ENCODE measurements around the gene GRK6.

The GRK6 gene

DNA sequence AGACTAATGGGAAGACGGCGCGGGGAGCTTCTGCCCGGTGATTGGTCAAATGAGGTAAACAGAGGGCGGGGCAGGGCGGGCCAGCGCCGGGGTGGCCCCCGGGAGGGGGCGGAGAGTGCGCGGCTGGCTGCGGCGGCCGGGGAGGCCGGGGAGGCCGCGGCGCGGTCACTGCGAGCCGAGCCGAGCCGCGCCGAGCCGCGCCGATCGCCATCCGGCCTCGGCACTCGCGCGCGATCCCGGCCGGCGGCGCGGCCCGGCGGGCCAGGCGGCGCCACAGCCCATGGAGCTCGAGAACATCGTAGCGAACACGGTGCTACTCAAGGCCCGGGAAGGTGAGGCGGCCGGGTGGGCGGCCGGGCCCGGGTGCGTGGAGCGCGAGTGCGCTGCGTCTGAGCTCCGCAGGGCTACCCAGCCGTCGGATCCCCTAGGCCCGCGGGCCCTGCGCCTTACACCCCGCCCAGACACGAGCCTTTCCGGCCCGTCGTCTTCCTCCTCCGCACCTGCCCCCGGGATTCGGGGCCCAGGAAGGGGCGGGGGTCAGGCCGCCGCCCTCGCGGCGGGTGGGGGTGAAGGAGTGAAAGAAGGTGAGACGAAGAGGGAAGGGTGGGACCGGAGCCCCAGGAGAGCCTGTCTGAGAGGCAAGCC, at the start of gene GRK6:
GRK6 (plus strand) TSS at position 111 of the 645 bp plus-strand sequence; CDS start at position 281, 170 bp downstream.
- peak; percentile 64 for DNase-seq (ENCODE audit: low read depth)

- no peak for DNase-seq (ENCODE audit: low read depth)
These were observed 48.4 kb upstream of the GRK6 start for GRCh38 chr5:177377851-177378776.

GRCh38 chr5:177378884-177379883, 47.3 kb upstream of the GRK6 start:
- no peak for DNase-seq (ENCODE audit: low read depth)

- DNase-seq (ENCODE audit: low read depth) = no peak
These were observed 45.7 kb upstream of the GRK6 start for GRCh38 chr5:177380805-177381126.

DNA sequence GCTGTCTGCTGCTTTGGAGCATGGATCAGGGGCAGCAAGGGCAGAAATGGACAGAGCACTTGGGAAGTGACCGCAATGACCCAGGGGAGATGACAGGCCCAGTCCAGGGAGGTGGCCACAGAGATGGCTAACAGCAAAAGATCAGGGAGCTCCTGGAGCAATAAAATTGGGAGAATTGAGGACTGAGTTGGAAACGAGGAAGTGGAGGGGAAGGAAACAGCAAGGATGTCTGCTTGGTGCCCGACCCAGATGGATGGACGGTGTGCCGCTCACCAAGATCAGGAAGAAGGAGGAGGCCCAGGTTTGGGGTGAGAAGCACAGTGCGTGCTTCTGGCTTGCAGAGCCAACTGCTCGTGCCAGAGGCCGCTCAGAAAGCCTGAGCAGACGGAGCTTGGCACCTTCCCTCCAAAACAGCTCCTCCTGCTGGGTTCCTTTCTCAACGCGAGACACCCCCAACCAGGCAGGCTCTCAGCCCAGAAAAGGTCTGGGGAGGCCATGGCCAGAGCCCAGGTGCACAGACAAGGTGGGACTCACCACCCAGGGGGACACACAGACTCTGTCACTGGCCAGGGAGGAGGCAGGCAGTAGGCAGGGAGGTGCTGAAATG, 44.0 kb upstream of the GRK6 start:
- no peak for DNase-seq (ENCODE audit: low read depth)

- DNase-seq (ENCODE audit: low read depth) = no peak
These were observed 43.3 kb upstream of the GRK6 start for GRCh38 chr5:177383181-177383580.

DNA sequence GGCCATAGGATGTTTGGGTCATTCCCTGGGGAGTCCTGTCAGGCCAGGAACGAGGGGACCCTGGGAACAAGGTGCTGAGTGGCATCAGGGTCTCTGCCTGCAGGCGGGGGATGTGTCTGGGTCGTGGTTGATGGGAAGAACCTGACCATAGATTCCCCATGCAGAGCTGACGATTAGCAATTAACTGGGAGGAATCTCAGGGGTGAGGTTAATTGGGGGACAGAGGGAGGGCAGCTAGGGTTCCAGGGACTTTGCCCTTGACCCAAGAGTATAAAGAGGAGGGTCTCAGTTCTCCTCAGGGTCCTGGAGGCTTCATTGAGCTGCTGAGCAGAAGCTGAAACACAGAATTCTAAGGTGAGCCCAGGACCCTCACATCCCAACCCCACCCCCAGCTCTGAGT, 42.3 kb upstream of the GRK6 start, which contains the start of gene SLC34A1:
SLC34A1 (plus strand) TSS at position 301 of the 400 bp plus-strand sequence. CDS start 1,308 bp downstream, outside the sequence.
- no peak for DNase-seq (ENCODE audit: low read depth)

DNA sequence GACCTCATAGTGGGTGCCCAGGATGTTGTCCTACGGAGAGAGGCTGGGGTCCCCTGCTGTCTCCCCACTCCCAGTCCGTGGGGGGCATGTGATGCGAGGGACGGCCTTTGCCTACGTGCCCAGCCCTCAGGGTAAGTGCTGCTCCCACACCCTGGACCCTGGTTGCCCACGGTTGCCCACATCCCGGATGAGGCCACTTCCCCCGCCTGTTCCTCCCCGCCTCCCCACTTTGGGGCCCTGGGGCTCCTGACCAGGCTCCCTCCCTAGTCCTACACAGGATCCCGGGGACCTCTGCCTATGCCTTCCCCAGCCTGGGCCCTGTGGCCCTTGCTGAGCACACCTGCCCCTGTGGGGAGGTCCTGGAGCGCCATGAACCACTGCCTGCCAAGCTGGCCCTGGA, 40.8 kb upstream of the GRK6 start:
- no peak for DNase-seq (ENCODE audit: low read depth)

DNA sequence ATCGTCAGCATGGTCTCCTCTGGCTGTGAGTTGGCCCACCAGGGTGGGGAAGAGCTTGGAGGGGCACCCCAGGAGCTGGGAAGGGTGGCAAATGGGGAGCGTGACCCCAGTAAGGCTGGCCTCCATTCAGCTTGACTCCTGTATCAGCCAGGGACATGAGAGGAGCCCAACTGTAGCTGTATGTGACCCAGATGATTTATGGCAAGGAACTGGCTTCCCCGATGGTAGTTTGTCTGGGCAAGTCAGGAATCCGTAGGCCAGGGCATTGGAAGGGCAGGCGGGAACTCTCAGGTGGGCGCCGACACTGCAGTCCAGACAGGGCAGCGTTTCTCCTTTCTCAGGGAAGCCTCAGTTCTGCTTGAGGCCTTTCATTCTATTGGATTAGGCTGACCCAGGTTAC, 39.9 kb upstream of the GRK6 start:
- DNase-seq (ENCODE audit: low read depth) = no peak

- no peak for DNase-seq (ENCODE audit: low read depth)
These were observed 39.1 kb upstream of the GRK6 start for GRCh38 chr5:177387405-177387804.

DNA sequence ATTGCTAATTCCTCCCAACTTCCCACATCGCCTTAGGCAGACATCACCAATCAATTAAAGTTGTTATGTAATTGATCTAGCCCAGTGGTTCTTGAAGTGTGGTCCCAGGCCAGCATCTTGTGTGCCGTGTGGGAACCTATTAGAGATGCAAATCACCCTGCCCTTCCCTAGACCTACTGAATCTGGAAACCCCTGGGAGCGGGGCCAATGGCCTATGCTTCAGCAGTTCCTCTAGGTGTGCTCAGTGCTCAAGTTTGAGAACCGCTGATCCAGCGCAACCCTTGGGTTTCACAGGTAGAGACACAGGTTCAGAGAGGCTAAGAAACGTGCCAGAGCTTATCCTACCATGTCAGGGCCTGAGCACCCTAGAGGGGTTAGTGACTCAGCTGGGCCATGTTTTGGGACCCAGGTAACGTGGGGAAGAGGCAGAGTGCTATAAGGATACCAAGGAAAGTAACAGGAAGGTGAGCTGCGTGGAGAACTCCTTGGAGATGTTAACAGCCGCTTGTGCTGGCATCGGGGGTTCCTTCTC, 37.9 kb upstream of the GRK6 start:
- DNase-seq (ENCODE audit: low read depth) = no peak

GRCh38 chr5:177389241-177390169, 37.0 kb upstream of the GRK6 start:
- no peak for DNase-seq (ENCODE audit: low read depth)

GRCh38 chr5:177390363-177391300, 35.8 kb upstream of the GRK6 start:
- peak; percentile 83 for DNase-seq (ENCODE audit: low read depth)

DNA sequence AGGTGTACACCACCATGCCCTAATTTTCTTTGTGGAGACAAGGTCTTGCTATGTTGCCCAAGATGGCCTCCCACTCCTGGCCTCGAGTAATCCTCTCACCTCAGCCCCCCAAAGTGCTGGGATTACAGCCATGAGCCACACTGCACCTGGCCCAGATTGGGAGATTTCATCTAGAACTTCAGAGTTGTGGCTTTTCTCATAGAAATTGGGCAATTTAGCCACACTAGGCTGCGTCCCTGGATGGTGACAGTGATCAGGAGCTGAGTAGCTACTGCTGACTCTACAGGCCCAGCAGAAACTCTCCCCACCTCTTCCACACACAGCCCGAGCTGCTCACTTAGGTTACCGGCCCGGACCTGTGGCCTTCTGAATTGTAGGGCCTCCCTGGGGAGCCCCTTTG, 33.7 kb upstream of the GRK6 start:
- DNase-seq (ENCODE audit: low read depth) = no peak

GRCh38 chr5:177393206-177393765, 33.2 kb upstream of the GRK6 start:
- no peak for DNase-seq (ENCODE audit: low read depth)

DNA sequence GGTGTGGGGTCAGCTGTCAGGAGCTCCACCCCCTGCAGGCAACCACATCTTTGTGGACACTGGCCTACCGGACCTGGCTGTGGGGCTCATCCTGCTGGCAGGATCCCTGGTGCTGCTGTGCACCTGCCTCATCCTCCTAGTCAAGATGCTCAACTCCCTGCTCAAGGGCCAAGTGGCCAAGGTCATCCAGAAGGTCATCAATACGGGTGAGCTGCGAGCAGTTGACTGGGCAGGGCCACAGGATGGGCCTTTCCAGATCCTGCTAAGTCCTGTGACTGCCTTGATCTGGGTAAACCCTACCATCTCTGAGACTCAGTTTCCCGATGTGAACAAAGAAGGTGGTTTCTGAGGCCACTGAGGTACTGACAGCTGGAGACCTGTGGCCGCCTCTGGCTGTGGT, 32.5 kb upstream of the GRK6 start:
- DNase-seq (ENCODE audit: low read depth) = no peak

DNA sequence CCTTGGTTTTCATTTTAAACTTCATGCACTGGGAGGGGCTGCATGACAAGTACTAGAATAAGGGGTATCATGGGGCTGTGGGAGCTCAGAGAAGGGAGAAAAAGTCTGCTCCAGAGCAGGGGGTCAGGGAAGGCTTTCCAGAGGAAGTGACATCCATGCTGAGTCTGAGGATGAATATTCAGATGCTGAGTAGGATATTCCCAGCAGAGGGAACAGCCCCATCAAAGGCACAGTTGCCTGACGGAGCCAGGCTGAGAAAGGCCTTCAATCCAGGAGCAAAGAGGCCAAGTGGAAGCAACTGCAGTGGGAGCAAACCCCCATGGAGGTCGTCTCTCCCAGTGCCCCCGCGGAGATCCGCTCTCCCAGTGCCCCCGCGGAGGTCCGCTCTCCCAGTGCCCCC, 30.4 kb upstream of the GRK6 start:
- no peak for DNase-seq (ENCODE audit: low read depth)

DNA sequence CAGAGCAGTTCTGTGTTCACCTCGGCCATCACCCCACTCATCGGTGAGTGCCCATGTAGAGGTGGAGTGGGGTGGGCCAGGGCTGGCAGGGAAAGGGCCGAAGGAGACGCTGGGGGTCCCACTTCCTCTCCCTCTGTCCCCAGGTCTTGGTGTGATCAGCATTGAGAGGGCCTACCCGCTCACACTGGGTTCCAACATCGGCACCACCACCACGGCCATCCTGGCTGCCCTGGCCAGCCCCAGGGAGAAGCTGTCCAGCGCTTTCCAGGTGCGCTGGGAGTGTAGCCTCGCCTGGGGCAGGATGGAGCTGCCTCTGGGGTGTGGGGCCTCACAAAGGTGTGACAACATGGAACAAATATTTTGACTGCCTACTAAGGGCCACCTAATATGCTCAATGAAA, 29.7 kb upstream of the GRK6 start:
- no peak for DNase-seq (ENCODE audit: low read depth)

DNA sequence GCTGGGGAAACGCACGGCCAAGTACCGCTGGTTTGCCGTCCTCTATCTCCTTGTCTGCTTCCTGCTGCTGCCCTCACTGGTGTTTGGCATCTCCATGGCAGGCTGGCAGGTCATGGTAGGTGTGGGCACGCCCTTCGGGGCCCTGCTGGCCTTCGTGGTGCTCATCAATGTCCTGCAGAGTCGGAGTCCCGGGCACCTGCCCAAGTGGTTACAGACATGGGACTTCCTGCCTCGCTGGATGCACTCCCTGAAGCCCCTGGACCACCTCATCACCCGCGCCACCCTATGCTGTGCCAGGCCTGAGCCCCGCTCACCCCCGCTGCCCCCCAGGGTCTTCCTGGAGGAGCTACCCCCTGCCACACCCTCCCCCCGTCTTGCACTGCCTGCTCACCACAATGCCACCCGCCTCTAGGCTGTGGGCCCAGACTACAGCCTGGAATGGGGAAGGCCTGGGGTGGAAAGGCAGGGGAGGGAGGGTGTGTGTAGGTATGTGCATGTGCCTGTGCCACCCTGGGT, 28.5 kb upstream of the GRK6 start:
- no peak for DNase-seq (ENCODE audit: low read depth)

All from activated T-cell treated with anti-CD3 and anti-CD28 coated beads for 24 hours (primary cell).